ENCODE measurements around the gene EBF3. TPM values are rescaled to one million over a fixed set of nuclear protein-coding genes. Genes with fewer than 3 reads are reported as not detected.

The EBF3 gene
- total RNA-seq, 1 experiment from 2014 or later = not detected

GRCh38 chr10:129964611-129965424 lies 744 bp upstream of the EBF3 start:
- ChIA-PET CTCF (no interaction called here), POLR2A (ENCODE audit: unreplicated experiment) (no interaction called here)
- Histone ChIP-seq H3K4me2 (no peak overlapping the region), H3K9me2 (ENCODE audit: insufficient read depth) (no peaks in the 10 kb centered on the region), H3K9me3 (ENCODE audit: insufficient read depth, low read depth) (no peaks in the 10 kb centered on the region), H3K27me3 (ENCODE audit: insufficient read depth, low read depth) (no peaks in the 10 kb centered on the region), H3K4me3 (no peak overlapping the region), H2AFZ (no peak overlapping the region), H3K36me3 (ENCODE audit: low read depth) (no peaks in the 10 kb centered on the region), H3K27ac (no peak overlapping the region), H3F3A (ENCODE audit: insufficient read depth, low read depth) (no peaks in the 10 kb centered on the region), H3K79me2 (ENCODE audit: low read depth) (no peaks in the 10 kb centered on the region), H4K20me1 (ENCODE audit: insufficient read depth) (no peaks in the 10 kb centered on the region), H3K4me1 (replicated peaks; ENCODE audit: insufficient read depth) (no peaks in the 10 kb centered on the region)
- no peak for DNase-seq
- BruUV-seq (replicated peaks) = no TSS peak
- TF ChIP-seq, protein P1, sequence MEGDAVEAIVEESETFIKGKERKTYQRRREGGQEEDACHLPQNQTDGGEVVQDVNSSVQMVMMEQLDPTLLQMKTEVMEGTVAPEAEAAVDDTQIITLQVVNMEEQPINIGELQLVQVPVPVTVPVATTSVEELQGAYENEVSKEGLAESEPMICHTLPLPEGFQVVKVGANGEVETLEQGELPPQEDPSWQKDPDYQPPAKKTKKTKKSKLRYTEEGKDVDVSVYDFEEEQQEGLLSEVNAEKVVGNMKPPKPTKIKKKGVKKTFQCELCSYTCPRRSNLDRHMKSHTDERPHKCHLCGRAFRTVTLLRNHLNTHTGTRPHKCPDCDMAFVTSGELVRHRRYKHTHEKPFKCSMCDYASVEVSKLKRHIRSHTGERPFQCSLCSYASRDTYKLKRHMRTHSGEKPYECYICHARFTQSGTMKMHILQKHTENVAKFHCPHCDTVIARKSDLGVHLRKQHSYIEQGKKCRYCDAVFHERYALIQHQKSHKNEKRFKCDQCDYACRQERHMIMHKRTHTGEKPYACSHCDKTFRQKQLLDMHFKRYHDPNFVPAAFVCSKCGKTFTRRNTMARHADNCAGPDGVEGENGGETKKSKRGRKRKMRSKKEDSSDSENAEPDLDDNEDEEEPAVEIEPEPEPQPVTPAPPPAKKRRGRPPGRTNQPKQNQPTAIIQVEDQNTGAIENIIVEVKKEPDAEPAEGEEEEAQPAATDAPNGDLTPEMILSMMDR (conservative IDR thresholded peaks at IDR 0.05) = no peak
- no peak for TF ChIP-seq EZH2 (IDR thresholded peaks at IDR 0.05; ENCODE audit: low read depth)
- intact Hi-C loops (cut with micrococcal nuclease; ENCODE audit: unreplicated experiment) = no loop called here

DNA sequence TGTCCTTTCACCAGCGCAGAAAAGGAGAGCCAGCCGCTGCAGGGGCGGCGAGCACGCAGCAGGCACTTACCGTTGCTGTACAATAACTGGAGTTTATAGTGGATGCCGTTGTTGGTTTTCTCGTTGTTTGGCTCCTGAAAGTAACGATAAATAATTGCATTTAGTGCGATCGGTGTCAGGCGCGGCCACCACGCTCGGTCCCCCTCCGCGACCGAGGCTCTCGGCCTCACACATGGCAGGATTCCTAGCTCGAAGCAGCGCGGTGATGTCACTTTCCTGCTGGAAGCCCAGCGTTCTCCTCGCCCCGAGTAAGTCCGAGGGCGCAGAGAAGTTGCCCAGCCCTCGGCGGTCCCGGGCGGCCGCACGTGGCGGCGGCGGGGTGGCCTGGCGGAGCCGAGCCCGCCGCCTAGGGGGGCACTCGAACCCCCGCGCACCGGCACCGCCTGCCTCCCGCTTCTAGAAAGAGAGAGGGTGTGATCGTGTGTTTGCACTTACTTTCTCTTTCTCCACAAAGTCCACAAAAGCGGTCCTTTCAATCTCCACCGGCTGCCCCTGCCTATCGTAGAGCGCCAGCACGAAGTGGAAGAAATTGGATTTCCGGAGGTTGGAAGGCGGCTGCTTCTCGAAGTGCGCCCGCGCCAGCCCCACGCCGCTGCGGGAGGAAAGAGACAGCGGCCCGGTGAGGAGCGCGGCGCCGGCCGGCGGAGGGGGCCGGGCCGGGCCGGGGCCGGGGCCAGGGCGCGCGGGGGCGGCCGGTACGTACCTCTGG lies 1.0 kb downstream of the EBF3 start:
- no peak for TF ChIP-seq EZH2 (IDR thresholded peaks at IDR 0.05; ENCODE audit: low read depth)
- TF ChIP-seq, protein P1 (conservative IDR thresholded peaks at IDR 0.05) = no peak
- CTCF ChIA-PET = no interaction called here
- DNase-seq = no peak
- no peaks in the 10 kb centered on the region for H3K4me1 ChIP-seq (replicated peaks; ENCODE audit: insufficient read depth)
- H3K79me2 ChIP-seq (ENCODE audit: low read depth) = no peaks in the 10 kb centered on the region
- POLR2A ChIA-PET (ENCODE audit: unreplicated experiment) = no interaction called here
- no peaks in the 10 kb centered on the region for H3K9me2 ChIP-seq (ENCODE audit: insufficient read depth)
- H3K4me3 ChIP-seq = no peak overlapping the region
- BruUV-seq (replicated peaks) = no TSS peak
- no peaks in the 10 kb centered on the region for H3K27me3 ChIP-seq (ENCODE audit: insufficient read depth, low read depth)
- intact Hi-C loops (cut with micrococcal nuclease; ENCODE audit: unreplicated experiment) = no loop called here
- H3K27ac ChIP-seq = no peak overlapping the region
- H3K36me3 ChIP-seq (ENCODE audit: low read depth) = no peaks in the 10 kb centered on the region
- no peak overlapping the region for H2AFZ ChIP-seq
- H3F3A ChIP-seq (ENCODE audit: insufficient read depth, low read depth) = no peaks in the 10 kb centered on the region
- H4K20me1 ChIP-seq (ENCODE audit: insufficient read depth) = no peaks in the 10 kb centered on the region
- no peaks in the 10 kb centered on the region for H3K9me3 ChIP-seq (ENCODE audit: insufficient read depth, low read depth)
- no peak overlapping the region for H3K4me2 ChIP-seq

GRCh38 chr10:129962031-129962871 lies 1.8 kb downstream of the EBF3 start:
- CTCF ChIA-PET = no interaction called here
- H3K27ac ChIP-seq = no peak overlapping the region

More at GRCh38 chr10:129962031-129962871, 1.8 kb downstream of the EBF3 start:
- no peak for DNase-seq
- no peak for TF ChIP-seq EZH2 (IDR thresholded peaks at IDR 0.05; ENCODE audit: low read depth)
- TF ChIP-seq, protein P1 (conservative IDR thresholded peaks at IDR 0.05) = no peak
- no peak overlapping the region for H3K4me3 ChIP-seq
- H3K4me2 ChIP-seq = no peak overlapping the region
- no peaks in the 10 kb centered on the region for H3K27me3 ChIP-seq (ENCODE audit: insufficient read depth, low read depth)
- POLR2A ChIA-PET (ENCODE audit: unreplicated experiment) = no interaction called here
- H2AFZ ChIP-seq = no peak overlapping the region
- no peaks in the 10 kb centered on the region for H4K20me1 ChIP-seq (ENCODE audit: insufficient read depth)
- no peaks in the 10 kb centered on the region for H3K4me1 ChIP-seq (replicated peaks; ENCODE audit: insufficient read depth)
- no peaks in the 10 kb centered on the region for H3F3A ChIP-seq (ENCODE audit: insufficient read depth, low read depth)
- intact Hi-C loops (cut with micrococcal nuclease; ENCODE audit: unreplicated experiment) = no loop called here
- H3K36me3 ChIP-seq (ENCODE audit: low read depth) = no peaks in the 10 kb centered on the region
- no TSS peak for BruUV-seq (replicated peaks)
- H3K79me2 ChIP-seq (ENCODE audit: low read depth) = no peaks in the 10 kb centered on the region
- H3K9me3 ChIP-seq (ENCODE audit: insufficient read depth, low read depth) = no peaks in the 10 kb centered on the region
- H3K9me2 ChIP-seq (ENCODE audit: insufficient read depth) = no peaks in the 10 kb centered on the region

All from PC-9 (cell line).